NCI-H187 treated with DMSO at 0.1 percent for 48 hours (cell line): ENCODE data around the gene VEPH1.
"Not testable (repeated sequence)": the region's sequence is repeated elsewhere in the genome, so short reads cannot be mapped to it uniquely, and the experiment has no call there.

ENCODE experiments used
- DNase-seq: peaks from one replicate; lab custom pipeline; 2025; lab: John Stamatoyannopoulos, UW

VEPH1 gene

DNA sequence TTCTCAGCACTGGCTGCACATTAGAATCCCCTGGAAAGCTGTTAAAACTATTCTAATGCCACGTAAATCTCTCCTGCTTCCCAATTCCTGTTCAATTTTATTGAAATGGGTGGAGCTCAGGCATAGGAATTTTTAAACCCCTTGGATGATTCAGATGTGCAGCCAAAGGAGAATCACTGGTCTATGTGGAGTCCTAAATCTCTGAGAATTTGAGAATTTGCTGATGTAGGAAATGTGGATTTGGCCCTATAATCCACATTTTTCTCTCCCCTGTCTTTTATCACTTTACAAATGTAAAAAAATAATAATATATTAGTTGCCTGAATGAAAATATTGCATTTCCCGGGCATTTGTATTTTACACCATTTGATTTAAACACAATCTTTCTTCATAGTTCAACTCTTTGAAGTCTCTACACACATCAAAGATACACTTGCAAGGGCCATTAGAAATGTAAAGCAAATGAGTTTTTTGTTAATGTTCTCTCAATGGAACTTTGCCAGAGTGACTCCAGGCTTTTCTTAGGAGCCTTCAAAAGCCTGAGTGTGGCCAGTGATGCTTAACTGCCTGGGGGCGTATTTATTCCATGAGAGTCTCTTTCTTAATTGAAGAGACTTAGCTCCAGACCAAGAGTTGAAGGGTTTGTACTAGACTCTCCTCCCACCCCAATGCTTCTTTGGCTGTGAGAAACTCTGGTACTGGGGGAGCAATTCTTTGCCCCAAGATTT is 115.3 kb downstream of the VEPH1 start:
- DNase-seq, result no peak

DNA sequence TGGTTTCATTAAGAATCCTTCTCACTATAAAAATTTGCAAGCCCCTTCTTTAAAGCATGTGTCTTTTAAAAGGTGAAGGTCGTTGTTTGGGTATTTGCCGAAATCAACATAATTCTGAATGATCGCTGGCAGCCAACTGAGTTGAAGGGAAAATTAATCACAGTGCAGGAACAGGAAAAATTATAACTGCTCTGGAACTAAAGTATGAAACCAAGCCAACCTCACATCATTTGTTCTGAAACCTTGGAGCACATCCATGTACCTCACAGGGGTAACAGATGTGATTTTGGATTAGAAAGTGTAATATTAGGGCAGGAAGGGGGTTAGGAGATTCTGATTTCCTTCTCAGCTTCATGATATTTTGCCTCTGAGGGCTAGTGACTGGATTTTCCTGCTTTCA is 118.7 kb downstream of the VEPH1 start:
- DNase-seq, result no peak

DNA sequence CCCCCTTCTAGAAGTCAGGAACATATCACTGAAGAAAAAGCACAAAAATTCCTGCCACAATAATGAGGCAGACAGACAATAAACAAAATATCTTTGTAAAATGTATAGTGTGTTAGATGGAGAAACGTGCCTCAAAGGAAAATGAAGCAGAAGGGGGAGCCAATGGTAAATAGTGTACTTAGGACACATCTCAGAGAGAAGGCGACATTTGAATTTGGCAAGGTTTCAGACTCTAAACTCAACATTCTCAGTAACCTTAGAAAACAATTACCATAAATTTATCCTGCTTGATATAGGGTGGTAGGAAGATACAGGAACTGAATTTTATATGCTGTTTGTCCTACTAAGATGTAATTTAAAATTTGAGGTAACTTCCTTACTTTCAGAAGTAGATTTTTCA is 119.2 kb downstream of the VEPH1 start:
- DNase-seq, result no peak

DNA sequence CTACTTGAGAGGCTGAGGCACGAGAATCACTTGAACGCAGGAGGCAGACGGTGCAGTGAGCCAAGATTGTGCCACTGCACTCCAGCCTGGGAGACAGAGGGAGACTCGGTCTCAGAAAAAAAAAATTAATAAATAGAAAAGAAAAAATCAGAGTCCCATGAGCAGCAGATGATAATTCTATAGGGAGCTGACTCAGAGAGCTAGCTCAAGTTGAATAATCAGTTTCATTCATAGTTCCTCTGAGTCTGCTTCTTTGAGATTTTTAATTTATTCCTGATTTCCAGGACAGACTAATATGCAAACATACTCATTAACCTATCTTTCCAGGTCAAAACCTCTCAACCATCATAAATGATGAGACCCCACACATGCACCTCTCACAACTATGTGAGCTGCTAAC is 121.6 kb downstream of the VEPH1 start:
- no peak for DNase-seq

DNA sequence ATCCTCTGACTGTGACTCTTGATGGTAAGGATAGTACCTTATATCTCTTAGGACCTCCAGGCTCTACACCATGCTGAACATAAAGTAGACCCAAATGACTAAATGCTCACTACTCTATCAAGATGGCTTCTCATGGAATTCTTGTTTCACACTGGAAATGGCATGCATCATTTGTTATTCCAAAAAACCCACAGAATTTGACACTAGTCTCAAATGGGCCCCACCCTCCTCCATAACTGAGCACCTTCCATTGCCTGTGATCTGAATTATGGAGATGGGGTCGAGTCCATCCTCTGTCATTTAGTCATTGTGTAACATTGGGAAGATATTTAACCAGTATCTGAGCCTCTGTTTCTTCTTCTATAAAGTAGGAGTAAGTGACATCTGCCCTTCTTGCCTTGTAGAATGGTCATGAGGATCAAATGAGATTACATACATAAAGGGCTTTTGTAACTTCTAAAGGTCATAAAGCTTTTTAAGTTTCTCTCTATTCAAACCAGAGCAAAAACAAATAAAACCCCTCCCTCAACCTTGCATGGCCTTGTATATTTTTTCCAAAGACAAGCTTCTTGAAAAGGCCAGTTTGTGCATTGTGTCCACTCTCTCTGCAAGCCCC is 123.6 kb downstream of the VEPH1 start:
- no peak for DNase-seq

DNA sequence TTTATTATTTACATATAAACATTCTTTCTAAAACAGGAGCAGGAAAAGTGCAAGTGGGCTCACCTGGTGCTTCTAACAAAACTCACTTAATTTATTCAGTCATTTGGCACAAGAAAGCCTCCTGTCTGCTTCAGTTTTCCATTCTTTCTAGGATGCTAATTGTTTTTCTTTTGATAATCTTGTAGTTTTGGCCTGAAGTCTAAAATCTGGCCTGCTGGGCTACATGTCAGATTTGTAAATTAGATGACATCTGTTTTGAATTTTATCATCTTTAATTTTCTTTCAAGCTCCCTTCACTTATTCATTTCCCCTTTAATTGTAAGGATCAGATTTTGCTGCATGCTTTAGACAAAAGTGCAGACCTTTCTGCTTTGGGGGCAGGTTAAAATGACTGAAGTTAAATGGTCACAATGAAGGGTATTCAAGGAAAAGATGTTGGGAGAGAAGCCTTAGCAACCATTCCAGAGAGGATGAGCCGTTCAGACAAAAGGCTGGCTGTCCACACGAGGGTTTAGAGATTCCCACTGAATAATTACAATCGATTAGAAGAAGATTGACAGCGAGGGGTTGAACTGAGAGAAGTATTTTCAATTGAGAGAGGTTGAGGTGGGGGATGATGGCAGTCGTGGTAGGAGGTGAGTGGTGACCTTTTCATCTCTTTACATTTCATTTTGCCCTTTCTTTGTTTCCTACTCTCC is 126.5 kb downstream of the VEPH1 start:
- DNase-seq, result no peak

DNA sequence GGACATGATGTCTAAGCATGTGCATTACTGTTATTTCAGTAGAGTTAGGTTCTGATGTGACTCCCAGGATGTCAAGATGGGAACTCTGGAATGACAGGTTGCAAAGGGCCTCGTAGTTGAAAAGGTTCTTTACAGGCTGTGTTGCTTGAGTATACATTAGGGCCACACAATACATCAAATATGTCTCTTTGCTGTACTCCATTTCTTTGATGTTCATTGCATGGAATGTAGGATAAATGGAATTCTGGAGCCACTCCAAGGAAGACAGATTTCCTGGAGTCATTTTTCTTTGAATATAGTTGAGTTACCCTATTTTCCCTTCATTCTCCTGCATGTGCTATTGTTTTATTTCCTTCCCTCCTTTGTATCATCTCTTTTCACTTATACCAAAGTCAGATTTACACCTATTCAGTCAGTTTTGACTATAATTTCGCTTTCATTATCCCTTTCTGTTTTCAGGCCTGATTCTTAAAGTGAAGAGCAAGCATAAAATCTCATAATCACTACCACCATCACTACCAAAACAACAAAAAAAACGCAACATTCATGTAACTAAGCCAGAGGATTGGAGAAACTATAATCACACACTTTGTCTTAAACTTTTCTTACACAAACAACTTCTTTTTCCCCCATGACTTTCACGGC is 127.8 kb downstream of the VEPH1 start:
- no peak for DNase-seq

DNA sequence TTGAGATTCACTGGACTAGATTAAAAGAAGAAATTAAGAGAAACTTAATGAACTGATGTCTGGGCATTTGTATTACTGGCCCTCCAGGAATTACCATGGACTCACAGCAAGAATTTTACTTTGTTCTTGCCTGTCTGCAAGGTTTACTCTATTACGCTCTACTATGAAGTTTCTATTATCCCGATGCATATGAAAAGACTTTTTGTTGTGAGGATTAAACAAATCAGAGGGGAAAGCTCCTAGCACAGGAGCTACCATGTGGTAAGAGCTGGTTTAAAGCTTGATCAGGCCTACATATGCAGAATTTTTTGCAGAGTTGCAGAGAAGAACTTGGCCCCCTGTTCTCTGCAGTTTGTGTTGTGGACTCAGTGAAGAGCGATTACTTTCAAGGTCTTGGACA is 128.3 kb downstream of the VEPH1 start:
- DNase-seq, result no peak

DNA sequence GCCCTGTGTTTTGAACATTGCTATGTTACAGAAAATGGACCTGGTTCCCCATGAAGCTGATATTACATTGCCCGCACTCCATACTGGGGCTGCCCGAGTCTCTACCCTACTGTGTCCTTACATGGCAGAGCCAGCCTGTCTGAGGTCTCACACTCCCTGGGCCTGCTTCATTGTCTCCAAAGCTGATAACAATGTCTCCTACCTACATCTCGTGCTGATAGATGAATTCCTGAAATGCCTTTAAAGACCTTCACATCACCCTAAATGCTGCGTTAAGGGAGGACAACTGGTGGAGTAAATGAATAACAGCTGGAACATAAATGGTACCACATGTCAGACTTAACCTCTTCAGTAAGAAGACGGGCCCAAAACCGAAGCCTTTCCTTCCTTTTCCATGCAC is 129.4 kb downstream of the VEPH1 start:
- no peak for DNase-seq

DNA sequence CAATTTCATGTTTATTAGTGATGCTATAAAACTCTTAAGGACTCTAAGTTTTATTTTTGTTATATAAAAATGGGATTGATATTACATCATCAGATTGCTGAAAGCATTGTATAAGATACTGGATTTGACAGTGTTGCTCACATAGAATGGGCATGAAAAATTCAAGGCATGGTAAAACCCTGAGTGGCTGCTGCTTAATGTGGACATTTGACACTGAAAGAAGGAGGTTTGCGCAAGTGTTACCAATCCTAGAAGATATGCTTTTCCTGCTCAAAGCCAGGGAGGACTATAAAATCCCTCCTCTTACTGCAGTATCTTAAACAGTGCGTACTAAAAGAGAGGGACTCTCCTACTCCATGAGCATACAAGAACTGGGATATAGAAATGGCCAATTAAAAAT is 132.3 kb downstream of the VEPH1 start:
- no peak for DNase-seq

DNA sequence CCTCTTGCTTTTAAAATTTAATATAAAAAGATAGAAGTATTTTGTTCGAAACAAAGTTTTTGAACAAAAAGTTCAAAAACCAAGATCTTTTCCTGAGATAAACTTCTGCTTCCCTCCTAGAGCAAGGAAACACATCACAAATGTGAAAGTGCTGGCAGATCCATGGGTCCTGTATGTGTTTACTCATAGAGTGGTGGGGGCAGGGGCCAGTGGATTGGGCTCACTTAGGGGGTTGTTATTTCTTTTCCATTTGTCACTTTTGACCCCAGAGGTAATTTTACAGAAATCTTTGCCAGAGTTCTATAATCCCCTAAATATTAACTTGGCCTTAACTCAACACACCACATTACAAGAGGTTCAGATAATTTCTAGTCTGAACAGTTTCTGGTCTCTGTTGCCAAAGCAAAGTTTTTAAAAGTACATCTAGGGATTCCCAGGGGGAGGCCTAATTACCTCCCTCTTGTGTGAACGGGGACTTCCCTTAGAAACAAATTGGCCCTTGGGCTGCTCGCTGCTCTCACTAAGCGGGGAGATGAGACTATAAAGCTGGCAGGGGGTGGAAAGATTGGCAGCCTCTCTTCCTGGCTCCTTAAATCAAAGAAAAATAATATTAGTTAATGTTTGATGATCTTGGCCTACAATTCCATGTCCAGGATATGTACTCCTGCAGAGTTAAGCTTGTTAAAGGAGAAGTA is 133.3 kb downstream of the VEPH1 start:
- DNase-seq, result no peak

DNA sequence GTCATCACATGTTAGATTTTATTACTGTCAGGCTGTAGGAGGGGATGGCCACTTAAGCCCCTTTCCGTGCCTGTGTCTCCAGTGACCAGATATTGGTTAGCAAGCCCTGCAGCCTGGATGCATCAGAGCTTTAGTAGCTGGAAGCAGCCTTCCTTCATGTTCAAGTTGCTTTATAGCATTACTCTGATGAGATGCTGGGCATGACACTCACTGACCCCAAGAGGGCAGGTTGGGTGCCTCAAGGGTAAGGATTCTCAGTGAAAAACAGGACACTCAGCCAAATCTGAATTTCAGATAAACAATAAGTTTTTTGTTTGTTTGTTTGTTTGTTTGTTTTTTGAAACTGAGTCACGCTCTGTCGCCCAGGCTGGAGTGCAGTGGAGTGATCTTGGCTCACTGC is 135.0 kb downstream of the VEPH1 start:
- DNase-seq, result no peak

DNA sequence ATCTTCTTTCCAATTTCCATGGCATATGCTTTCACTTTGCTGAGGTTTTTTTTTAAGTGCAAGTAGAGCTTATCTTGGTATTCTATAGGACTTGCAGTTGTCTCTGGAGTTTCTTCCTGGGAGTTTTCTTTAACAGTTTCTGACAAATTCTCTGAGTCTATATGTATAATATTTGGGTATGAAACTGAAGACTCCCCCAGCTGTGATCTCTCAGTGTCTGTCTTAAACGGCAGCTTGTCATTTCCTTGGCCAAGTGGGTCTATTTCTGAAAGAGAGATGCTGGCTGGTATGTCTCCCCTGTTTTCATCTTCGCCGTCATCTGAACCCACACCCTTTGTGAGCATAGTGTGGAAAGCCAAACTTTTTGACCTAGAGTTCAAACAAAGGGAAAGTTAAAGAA is 139.8 kb downstream of the VEPH1 start:
- DNase-seq, result no peak

DNA sequence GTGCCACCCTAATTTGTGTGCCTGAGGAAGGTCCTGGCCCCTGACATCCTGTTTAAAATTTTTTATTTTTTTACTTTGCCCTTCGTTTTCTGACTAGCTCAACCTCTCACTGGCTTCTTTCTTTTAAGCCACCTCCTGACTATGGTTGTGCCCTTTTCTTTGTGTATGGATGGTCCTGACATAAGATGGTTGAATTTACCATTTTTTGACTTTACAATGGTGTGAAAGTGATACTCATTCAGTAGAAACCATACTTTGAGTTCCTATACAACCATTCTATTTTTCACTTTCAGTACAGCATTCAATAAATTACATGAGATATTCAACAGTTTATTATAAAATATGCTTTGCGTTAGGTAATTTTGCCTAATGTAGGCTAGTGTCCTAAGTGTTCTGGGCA is 140.9 kb downstream of the VEPH1 start:
- no peak for DNase-seq

DNA sequence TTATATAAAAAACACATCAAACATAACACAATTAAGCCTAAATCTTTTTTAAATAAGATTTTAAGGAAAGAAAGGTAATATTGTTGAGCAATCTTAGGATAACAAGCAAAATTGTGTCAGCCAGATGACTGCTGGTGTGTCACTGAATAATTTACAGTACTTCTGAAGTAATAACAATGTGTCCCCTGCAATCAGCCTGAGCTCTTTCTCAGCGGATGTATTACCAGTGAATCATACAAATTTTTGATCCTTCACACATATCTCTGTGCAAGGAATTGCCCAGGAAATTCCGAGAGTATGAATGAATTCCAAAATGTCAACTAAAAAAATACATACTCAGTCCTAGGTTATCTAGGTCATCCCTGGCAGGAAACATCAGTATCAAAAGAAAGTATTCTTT is 143.2 kb downstream of the VEPH1 start:
- no peak for DNase-seq

DNA sequence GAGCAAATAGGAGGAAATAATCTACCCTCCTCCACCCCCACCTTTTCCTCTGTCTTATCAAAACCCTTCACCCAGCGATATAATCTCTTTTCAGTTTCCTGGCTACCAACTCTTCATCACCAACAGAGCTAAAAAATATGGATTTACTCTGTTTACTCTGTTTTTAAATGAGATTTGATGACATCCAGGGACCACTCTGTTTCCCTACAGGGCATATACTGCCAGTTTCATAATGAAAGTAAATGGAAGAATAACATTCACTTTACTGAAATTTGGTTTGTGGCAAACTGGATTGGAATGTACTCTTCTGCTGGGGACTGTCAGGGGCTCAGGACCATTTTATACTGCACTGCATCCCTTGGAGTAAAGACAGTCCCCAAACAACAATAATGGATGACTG is 146.7 kb downstream of the VEPH1 start:
- DNase-seq, result no peak

DNA sequence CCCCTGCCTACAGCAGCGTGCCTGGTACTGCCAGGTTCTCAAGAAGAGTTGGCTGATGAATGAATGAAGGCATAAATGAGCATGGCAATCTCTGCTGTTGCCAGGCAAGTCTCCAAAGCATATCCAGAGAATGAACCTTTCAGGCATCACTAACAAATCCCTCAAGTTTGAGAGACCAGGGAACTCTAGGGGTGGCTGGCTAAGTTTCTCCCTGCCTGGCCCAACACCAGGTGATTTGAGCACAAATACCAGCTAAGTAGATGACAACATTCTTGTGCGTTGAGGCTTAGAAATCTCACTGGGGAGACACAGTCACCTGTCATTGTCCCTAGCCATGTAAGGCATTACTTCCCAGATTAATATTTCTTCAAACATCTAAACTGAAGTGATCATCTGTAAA is 147.9 kb downstream of the VEPH1 start:
- no peak for DNase-seq

DNA sequence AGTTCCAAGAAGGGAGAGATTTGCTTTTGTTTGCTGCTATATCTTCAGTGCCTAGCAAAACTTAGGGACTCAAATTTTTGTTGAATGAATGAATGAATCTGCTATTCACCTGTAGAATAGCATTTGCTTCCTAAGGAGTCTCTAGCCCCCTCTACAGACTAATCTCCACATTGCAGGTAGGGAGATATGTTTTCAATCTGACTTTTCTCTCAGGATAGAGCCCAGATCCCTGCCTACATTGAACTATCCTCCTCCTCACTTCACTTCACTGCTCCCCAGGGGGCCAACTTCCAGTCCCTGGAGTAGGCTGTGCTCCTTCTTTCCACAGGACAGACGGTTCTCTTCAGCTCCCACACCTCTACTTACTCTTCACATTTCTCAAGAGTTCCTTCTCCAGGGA is 148.5 kb downstream of the VEPH1 start:
- no peak for DNase-seq

DNA sequence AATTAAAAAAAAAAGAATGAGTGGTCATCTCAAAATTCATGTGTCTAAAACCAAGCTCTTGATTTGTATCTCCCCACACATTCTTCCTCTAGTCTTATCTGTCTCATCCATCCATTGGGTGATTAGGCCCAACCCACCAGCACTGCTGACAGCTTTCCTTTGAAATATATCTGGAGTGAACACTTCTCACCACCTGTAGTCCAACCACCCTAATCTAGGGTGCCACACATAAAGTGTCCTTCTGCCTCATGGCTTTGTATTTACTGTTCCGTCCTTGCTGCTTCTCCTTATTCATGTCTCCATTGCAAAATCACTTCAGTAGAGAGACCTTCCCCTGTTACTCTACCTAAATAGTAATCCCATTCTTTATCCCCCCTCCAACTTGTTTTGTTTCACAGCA is 149.0 kb downstream of the VEPH1 start:
- no peak for DNase-seq

DNA sequence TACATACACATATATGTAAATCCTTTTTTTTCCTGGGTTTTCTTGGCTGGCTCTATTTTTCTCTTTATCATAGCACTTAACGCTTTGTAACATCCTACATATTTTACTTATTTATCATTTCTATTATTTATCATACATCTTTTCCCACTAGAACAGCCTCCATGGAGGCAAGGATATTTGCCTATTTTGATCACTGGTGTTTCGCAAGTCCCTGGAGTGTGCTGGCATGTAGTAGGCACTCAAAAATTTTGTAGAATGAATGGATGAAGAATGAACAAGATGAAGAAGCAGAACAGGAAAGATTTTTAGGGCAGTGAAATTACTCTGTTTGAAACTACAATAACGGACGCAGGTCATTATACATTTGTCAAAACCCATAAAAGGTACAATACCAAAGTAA is 149.6 kb downstream of the VEPH1 start:
- DNase-seq, result no peak

DNA sequence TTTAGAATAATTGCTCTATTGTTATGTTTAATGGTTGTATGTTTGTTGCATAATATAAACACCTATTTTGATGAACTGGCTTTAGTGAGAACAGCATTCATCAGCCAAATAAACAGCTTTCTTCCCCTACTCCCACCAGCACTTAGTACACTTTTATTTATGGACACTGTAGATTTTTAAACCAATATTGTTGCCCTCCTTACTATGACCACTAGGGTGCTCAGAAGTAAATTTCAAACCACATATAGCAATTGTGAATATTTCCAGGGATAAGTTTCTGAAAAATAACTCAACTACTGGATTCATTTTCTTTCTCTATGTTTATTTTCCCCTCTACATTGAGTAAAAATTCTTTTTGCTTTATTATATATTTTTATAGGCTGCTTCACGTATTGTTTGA is 151.2 kb downstream of the VEPH1 start:
- no peak for DNase-seq

DNA sequence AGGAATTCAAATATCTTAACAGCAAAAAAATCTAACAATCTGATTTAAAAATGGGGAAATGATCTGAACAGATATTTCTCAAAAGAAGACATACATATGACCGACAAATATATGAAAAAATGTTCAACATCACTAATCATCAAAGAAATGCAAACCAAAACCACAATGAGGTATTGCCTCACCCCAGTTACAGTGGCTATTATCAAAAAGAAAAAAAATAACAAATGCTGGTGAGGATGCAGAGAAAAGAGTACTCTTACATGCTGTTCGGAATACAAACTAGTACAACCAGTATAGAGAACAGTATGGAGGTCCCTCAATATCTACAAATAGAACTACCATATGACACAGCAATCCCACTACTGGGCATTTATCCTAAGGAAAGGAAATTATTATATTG is 152.6 kb downstream of the VEPH1 start:
- DNase-seq, result not testable (repeated sequence)
